ENCODE results near the gene CNTN5. TPM values are rescaled to one million over a fixed set of nuclear protein-coding genes. Genes with fewer than 3 reads are reported as not detected.

CNTN5 gene
- total RNA-seq, 6 donors from 2014 or later: 0.13 to 1.0 (median 0.57) TPM; not detected in 2

DNA sequence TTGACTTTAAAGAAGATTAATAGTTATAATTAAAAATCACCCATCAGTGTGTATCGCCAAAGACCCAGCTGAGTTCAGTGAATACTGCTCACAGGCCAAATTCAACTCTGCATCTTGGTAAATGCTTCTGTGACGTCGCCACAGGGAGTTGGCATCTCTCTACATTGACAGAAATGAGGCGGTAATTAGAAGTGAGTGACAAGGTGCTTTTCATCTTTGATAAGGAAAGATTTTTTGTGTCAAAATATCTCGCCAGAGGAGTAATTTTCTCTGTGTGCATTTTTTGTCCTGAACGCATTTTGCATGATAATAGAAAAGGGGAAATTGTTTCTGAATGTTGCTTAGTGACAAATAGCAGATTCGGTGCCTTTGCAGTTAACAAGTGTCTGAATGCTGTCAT is 345.8 kb downstream of the CNTN5 start:
- Histone ChIP-seq H3K9me3 (no peaks in the 10 kb centered on the region), H3K27ac (no peak overlapping the region), H3K36me3 (no peaks in the 10 kb centered on the region), H3K4me3 (no peak overlapping the region), H3K27me3 (no peaks in the 10 kb centered on the region), H3K4me1 (no peaks in the 10 kb centered on the region)
- no peak for DNase-seq
- 83 to 90% methylated on average over 7 of the region's 7 CpGs for WGBS, 2 donors
- TF ChIP-seq POLR2AphosphoS5 (IDR thresholded peaks at IDR 0.05) (no peak), EP300 (IDR thresholded peaks at IDR 0.05) (no peak), CTCF (IDR thresholded peaks at IDR 0.05) (no peak), POLR2A (IDR thresholded peaks at IDR 0.05) (no peak)
- ATAC-seq (ENCODE audit: low FRiP score in 2 of 2): no peak

- Histone ChIP-seq H3K9me3 (no peaks in the 10 kb centered on the region), H3K36me3 (no peaks in the 10 kb centered on the region), H3K4me1 (no peaks in the 10 kb centered on the region), H3K27me3 (no peaks in the 10 kb centered on the region), H3K27ac (no peak overlapping the region), H3K4me3 (no peak overlapping the region)
- ATAC-seq (ENCODE audit: low FRiP score in 2 of 2) (peak in 1 of 2 donors; percentile 12), DNase-seq (no peak)
- TF ChIP-seq POLR2A (IDR thresholded peaks at IDR 0.05) (no peak), CTCF (IDR thresholded peaks at IDR 0.05) (no peak), EP300 (IDR thresholded peaks at IDR 0.05) (no peak), POLR2AphosphoS5 (IDR thresholded peaks at IDR 0.05) (no peak)
- WGBS, 2 donors: 64 to 73% methylated on average over 5 of the region's 5 CpGs
Measured at GRCh38 chr11:99368583-99368982, 347.8 kb downstream of the CNTN5 start.

DNA sequence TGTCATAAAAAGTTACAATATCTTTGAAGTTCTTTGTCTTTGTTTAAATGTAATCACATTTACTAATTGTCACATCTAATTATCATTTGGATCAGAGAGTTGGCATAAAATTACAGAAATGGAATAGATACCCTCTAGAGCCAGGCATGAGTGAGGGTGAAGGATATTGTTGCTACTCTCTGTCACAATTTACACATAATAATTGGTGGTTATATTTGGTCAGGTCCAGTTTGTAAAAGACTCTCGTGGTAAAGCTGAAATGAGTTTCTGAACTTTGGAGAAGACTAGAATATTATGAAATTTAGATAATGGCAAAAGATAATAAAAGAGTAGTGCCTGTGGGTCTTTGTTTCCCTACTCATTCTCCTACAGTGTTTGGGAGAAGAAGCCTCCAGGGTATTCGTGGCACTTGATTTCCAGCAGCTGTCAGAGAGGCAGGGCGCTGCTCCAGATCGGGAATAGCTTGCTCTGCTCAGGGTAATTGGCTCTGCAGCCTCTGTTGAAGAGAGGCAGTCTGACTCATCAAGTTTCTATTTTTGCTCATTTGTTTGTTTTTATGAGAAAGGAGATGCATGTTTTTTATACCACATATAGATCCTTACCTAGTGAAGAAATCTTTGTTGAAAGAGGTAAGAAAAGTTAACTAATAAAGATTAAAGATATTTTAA is 349.9 kb downstream of the CNTN5 start:
- ATAC-seq (ENCODE audit: low FRiP score in 2 of 2): no peak

DNA sequence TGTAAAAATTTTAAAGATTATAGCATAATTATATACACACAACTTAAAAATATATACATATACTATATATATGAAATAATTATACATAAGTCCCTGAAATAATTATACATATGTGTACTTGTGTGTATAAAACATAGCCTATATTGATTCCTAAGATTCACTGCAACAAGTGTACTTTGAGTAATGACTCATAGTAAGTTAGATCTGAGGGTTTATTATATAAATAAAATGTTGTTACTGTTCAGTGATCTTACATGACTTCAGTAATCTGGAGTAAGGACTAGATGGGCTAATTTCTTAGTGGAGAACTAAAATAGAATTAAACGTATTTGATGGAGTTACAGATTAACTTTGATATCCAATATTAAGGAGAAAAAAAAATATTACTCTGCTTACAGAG is 350.5 kb downstream of the CNTN5 start:
- DNase-seq (no peak), ATAC-seq (ENCODE audit: low FRiP score in 2 of 2) (no peak)
- WGBS, 2 donors: 72 to 75% methylated on average over 1 of the region's 1 CpG
- no peaks in the 10 kb centered on the region for H3K36me3 ChIP-seq
- no peak overlapping the region for H3K27ac ChIP-seq
- H3K27me3 ChIP-seq: no peaks in the 10 kb centered on the region
- H3K9me3 ChIP-seq: no peaks in the 10 kb centered on the region
- no peaks in the 10 kb centered on the region for H3K4me1 ChIP-seq
- TF ChIP-seq CTCF (IDR thresholded peaks at IDR 0.05) (no peak), POLR2A (IDR thresholded peaks at IDR 0.05) (no peak), EP300 (IDR thresholded peaks at IDR 0.05) (no peak), POLR2AphosphoS5 (IDR thresholded peaks at IDR 0.05) (no peak)
- no peak overlapping the region for H3K4me3 ChIP-seq

More for the DNA sequence above, 349.9 kb downstream of the CNTN5 start:
- TF ChIP-seq CTCF (IDR thresholded peaks at IDR 0.05) (no peak), POLR2AphosphoS5 (IDR thresholded peaks at IDR 0.05) (no peak), EP300 (IDR thresholded peaks at IDR 0.05) (no peak), POLR2A (IDR thresholded peaks at IDR 0.05) (no peak)
- Histone ChIP-seq H3K27me3 (no peaks in the 10 kb centered on the region), H3K4me1 (no peaks in the 10 kb centered on the region), H3K9me3 (no peaks in the 10 kb centered on the region), H3K27ac (no peak overlapping the region), H3K36me3 (no peaks in the 10 kb centered on the region), H3K4me3 (no peak overlapping the region)
- DNase-seq: no peak
- WGBS, 2 donors: 26 to 39% methylated on average over 4 of the region's 4 CpGs

- Histone ChIP-seq H3K4me3 (no peak overlapping the region), H3K36me3 (no peaks in the 10 kb centered on the region), H3K9me3 (no peaks in the 10 kb centered on the region), H3K27me3 (no peaks in the 10 kb centered on the region), H3K4me1 (no peaks in the 10 kb centered on the region), H3K27ac (no peak overlapping the region)
- no peak for DNase-seq
- 37 to 46% methylated on average over 2 of the region's 2 CpGs for WGBS, 2 donors
- no peak for ATAC-seq (ENCODE audit: low FRiP score in 2 of 2)
- no peak for TF ChIP-seq EP300 (IDR thresholded peaks at IDR 0.05)
- no peak for TF ChIP-seq POLR2A (IDR thresholded peaks at IDR 0.05)
- TF ChIP-seq POLR2AphosphoS5 (IDR thresholded peaks at IDR 0.05): no peak
- no peak for TF ChIP-seq CTCF (IDR thresholded peaks at IDR 0.05)
Measured at GRCh38 chr11:99376463-99376862, 355.7 kb downstream of the CNTN5 start.

All from upper lobe of left lung (tissue), 6 donors.